Aorta (tissue), 5 donors: ENCODE results near the gene MKLN1. TPM values are rescaled to one million over a fixed set of nuclear protein-coding genes. Genes with fewer than 3 reads are reported as not detected.

Experiments
- ATAC-seq: fragments of 200-7000 bp; cut with Tn5 transposase; one replicate; pipeline ENCODE4 v1.9.1; 2022; ENCODE audit warnings: moderate library complexity; ENCODE audit not compliant: low FRiP score
- DNase-seq, 2 donors: peaks; one replicate each; pipeline ENCODE4 v3.0.0-alpha.2; 2020
- H3K27ac ChIP-seq, 2 donors: one replicate each; pipeline ENCODE4 v1.5.1; 2013; ENCODE audit warnings: low read length in 2 of 2, mild to moderate bottlenecking in 2 of 2, moderate library complexity in 2 of 2, control low read depth in 1 of 2, inconsistent platforms in 1 of 2, low read depth in 1 of 2
- H3K27me3 ChIP-seq, 2 donors: one replicate each; pipeline ENCODE4 v1.6.1; 2013; ENCODE audit warnings: control low read depth in 1 of 2, low read length in 1 of 2, mild to moderate bottlenecking in 1 of 2, moderate library complexity in 1 of 2; ENCODE audit not compliant: insufficient read depth in 2 of 2, control insufficient read depth in 1 of 2
- H3K36me3 ChIP-seq, 2 donors: one replicate each; pipeline ENCODE4 v1.6.1; 2013; ENCODE audit warnings: control low read depth in 1 of 2, low read length in 1 of 2, mild to moderate bottlenecking in 1 of 2; ENCODE audit not compliant: insufficient read depth in 2 of 2, control insufficient read depth in 1 of 2
- H3K4me1 ChIP-seq, 2 donors: one replicate each; pipeline ENCODE4 v1.6.1; 2013; ENCODE audit warnings: low read length in 2 of 2, control low read depth in 1 of 2, mild to moderate bottlenecking in 1 of 2, moderate library complexity in 1 of 2; ENCODE audit not compliant: insufficient read depth in 2 of 2, control insufficient read depth in 1 of 2
- H3K4me3 ChIP-seq, 2 donors: one replicate each; pipeline ENCODE4 v1.5.1; 2013; ENCODE audit warnings: low read length in 2 of 2, control low read depth in 1 of 2, mild to moderate bottlenecking in 1 of 2
- H3K9me3 ChIP-seq: one replicate; pipeline ENCODE4 v1.6.1; 2013; ENCODE audit warnings: mild to moderate bottlenecking, low read length; ENCODE audit not compliant: control insufficient read depth
- WGBS, 2 donors: extraction: QIAGEN DNeasy Blood & Tissue Kit; methylation state at CpG; one replicate each; pipeline ENCODE4 v1.1.7; 2013; 5-methylcytosine and 5-hydroxymethylcytosine counted together
- intact Hi-C, 2 donors: fragments of 100-400 bp; cut with DNase I; formaldehyde crosslinking; loops; one replicate each; pipeline versions ENCODE4 v1.14.2 to v1.15.0; 2022
- polyA plus RNA-seq, 2 donors: library from polyadenylated mRNA; stranded (reverse); fragments of 200-250 nt; gene quantifications; one replicate each; pipeline ENCODE4 v1.2.3, GENCODE V29; 2013
- total RNA-seq, 2 donors: library from RNA; stranded (reverse); fragmentation: NEBNext Ultra II Directional; extraction: Animal tissue kit (Norgen Biotek cat#: 25700); gene quantifications; one replicate each; pipeline ENCODE4 v1.2.1, GENCODE V29; 2021
- donor health status: healthy with polysubstance abuse.
- donor health status: Bipolar disorder and iron deficiency.
- donor health status: DM: no; HTN: no; CAD: no.
- donor health status: DM: no; HTN: no; CAD: no.
- donor health status: DM: yes; HTN: yes; CAD: no.

The MKLN1 gene
- total and polyA plus RNA-seq, 4 donors: 11.5 to 91.6 (median 45.2) TPM

- 82 to 88% methylated on average over 7 of the region's 7 CpGs for WGBS, 2 donors
- H3K27ac ChIP-seq: no peak overlapping the region
- no peak for ATAC-seq
- peaks cover 2 to 3% of the 10 kb centered on the region in 2 donors for H3K4me1 ChIP-seq
- no peak overlapping the region for H3K4me3 ChIP-seq
- DNase-seq: no peak
- H3K36me3 ChIP-seq: no peaks in the 10 kb centered on the region
- intact Hi-C loops: loop anchor here (10.0 kb wide), 2 partner anchors 82 to 208 kb away; no protein-coding TSS in a partner anchor
- H3K27me3 ChIP-seq: no peaks in the 10 kb centered on the region
- no peaks in the 10 kb centered on the region for H3K9me3 ChIP-seq
Observed at GRCh38 chr7:131322861-131323260, 4.8 kb upstream of the MKLN1 start.

GRCh38 chr7:131325179-131325840, 2.4 kb upstream of the MKLN1 start:
- Histone ChIP-seq H3K9me3 (no peaks in the 10 kb centered on the region), H3K27ac (no peak overlapping the region), H3K4me1 (peaks cover 2 to 3% of the 10 kb centered on the region in 2 donors), H3K4me3 (no peak overlapping the region), H3K27me3 (no peaks in the 10 kb centered on the region), H3K36me3 (no peaks in the 10 kb centered on the region)
- no peak for DNase-seq
- intact Hi-C loops: loop anchor here (10.0 kb wide), 2 partner anchors 79 to 211 kb away; no protein-coding TSS in a partner anchor
- WGBS, 2 donors: 96 to 98% methylated on average over 5 of the region's 5 CpGs
- no peak for ATAC-seq

- Histone ChIP-seq H3K4me1 (peaks cover 2 to 3% of the 10 kb centered on the region in 2 donors), H3K9me3 (no peaks in the 10 kb centered on the region), H3K36me3 (no peaks in the 10 kb centered on the region), H3K4me3 (peak overlapping the region; percentile 59 to 86), H3K27ac (peak overlapping the region in 1 of 2 donors; percentile 28), H3K27me3 (no peaks in the 10 kb centered on the region)
- WGBS, 2 donors: 87 to 88% methylated on average over 6 of the region's 6 CpGs
- no peak for ATAC-seq
- no peak for DNase-seq
- intact Hi-C loops: loop anchor here (10.0 kb wide), 2 partner anchors 78 to 212 kb away; no protein-coding TSS in a partner anchor
Observed at GRCh38 chr7:131326576-131326975, 1.1 kb upstream of the MKLN1 start.

GRCh38 chr7:131327049-131327625, 539 bp upstream of the MKLN1 start:
- no peaks in the 10 kb centered on the region for H3K27me3 ChIP-seq
- ATAC-seq (peak; percentile 72), DNase-seq (peak in 1 of 2 donors; percentile 50)
- peak overlapping the region; percentile 62 to 94 for H3K27ac ChIP-seq
- 0 to 1% methylated on average over 14 of the region's 14 CpGs for WGBS, 2 donors
- H3K4me3 ChIP-seq: peak overlapping the region; percentile 59 to 86
- intact Hi-C loops: loop anchor here (1.0 to 10.0 kb wide), 3 partner anchors 78 to 221 kb away; no protein-coding TSS in a partner anchor
- H3K4me1 ChIP-seq: peaks cover 2 to 4% of the 10 kb centered on the region in 2 donors
- no peaks in the 10 kb centered on the region for H3K9me3 ChIP-seq
- H3K36me3 ChIP-seq: no peaks in the 10 kb centered on the region

- DNase-seq: no peak
- WGBS, 2 donors: 1% methylated on average over 20 of the region's 20 CpGs
- Histone ChIP-seq H3K4me1 (peaks cover 2 to 4% of the 10 kb centered on the region in 2 donors), H3K27ac (peak overlapping the region; percentile 87 to 94), H3K27me3 (no peaks in the 10 kb centered on the region), H3K4me3 (peak overlapping the region; percentile 84 to 86), H3K9me3 (no peaks in the 10 kb centered on the region), H3K36me3 (no peaks in the 10 kb centered on the region)
- ATAC-seq: peak; percentile 40
- intact Hi-C loops: loop anchor here (10.0 kb wide), 2 partner anchors 76 to 214 kb away; no protein-coding TSS in a partner anchor
Observed at GRCh38 chr7:131328377-131329175, 900 bp downstream of the MKLN1 start.

- Histone ChIP-seq H3K4me1 (peaks cover 2 to 4% of the 10 kb centered on the region in 2 donors), H3K9me3 (no peaks in the 10 kb centered on the region), H3K4me3 (peak overlapping the region; percentile 84 to 86), H3K27ac (peak overlapping the region in 1 of 2 donors; percentile 59), H3K36me3 (no peaks in the 10 kb centered on the region), H3K27me3 (no peaks in the 10 kb centered on the region)
- ATAC-seq (no peak), DNase-seq (no peak)
- intact Hi-C loops: loop anchor here (10.0 kb wide), 2 partner anchors 76 to 214 kb away; no protein-coding TSS in a partner anchor
- 59 to 83% methylated on average over 1 of the region's 1 CpG for WGBS, 2 donors
Observed at GRCh38 chr7:131329176-131329570, 1.5 kb downstream of the MKLN1 start.

GRCh38 chr7:131330299-131330698, 2.6 kb downstream of the MKLN1 start:
- Histone ChIP-seq H3K36me3 (no peaks in the 10 kb centered on the region), H3K27me3 (no peaks in the 10 kb centered on the region), H3K9me3 (no peaks in the 10 kb centered on the region), H3K4me3 (no peak overlapping the region), H3K4me1 (peaks cover 2 to 4% of the 10 kb centered on the region in 2 donors), H3K27ac (no peak overlapping the region)
- DNase-seq (no peak), ATAC-seq (no peak)
- intact Hi-C loops: no loop called here
- 59 to 66% methylated on average over 4 of the region's 4 CpGs for WGBS, 2 donors

- no peak for ATAC-seq
Observed at GRCh38 chr7:131331806-131332205, 4.1 kb downstream of the MKLN1 start.

More at GRCh38 chr7:131331806-131332205, 4.1 kb downstream of the MKLN1 start:
- Histone ChIP-seq H3K4me1 (peaks cover 0 to 1% of the 10 kb centered on the region in 2 donors), H3K27ac (no peak overlapping the region), H3K36me3 (no peaks in the 10 kb centered on the region), H3K27me3 (no peaks in the 10 kb centered on the region), H3K4me3 (no peak overlapping the region), H3K9me3 (no peaks in the 10 kb centered on the region)
- no peak for DNase-seq
- intact Hi-C loops: no loop called here
- 14 to 39% methylated on average over 1 of the region's 1 CpG for WGBS, 2 donors
